ENCODE measurements around the gene DENND2C. TPM values are rescaled to one million over a fixed set of nuclear protein-coding genes. Genes with fewer than 3 reads are reported as not detected.

DENND2C gene
- total RNA-seq, 1 donor from 2014 or later: 0.73 TPM

GRCh38 chr1:114648503-114648902 lies 21.3 kb downstream of the DENND2C start:
- Histone ChIP-seq H3K4me3 (no peak overlapping the region), H3K27me3 (no peaks in the 10 kb centered on the region), H3K4me2 (no peak overlapping the region), H3K4me1 (no peaks in the 10 kb centered on the region), H4K20me1 (ENCODE audit: low read depth) (no peaks in the 10 kb centered on the region), H3K9me3 (ENCODE audit: low read depth) (no peaks in the 10 kb centered on the region), H3K9ac (no peak overlapping the region), H2AFZ (replicated peaks) (no peak overlapping the region), H3K79me2 (ENCODE audit: low read depth) (no peaks in the 10 kb centered on the region), H3K27ac (no peak overlapping the region), H3F3A (ENCODE audit: low read depth) (no peaks in the 10 kb centered on the region), H3K36me3 (no peaks in the 10 kb centered on the region)
- no peak for TF ChIP-seq CTCF (IDR thresholded peaks at IDR 0.05)
- TF ChIP-seq EZH2phosphoT487 (IDR thresholded peaks at IDR 0.05): no peak
- no peak for TF ChIP-seq EZH2 (IDR thresholded peaks at IDR 0.05)
- H3K27ac Mint-ChIP-seq: no peak overlapping the region
- no peaks in the 10 kb centered on the region for H3K27me3 Mint-ChIP-seq (ENCODE audit: insufficient read depth, low read depth)
- H3K4me1 Mint-ChIP-seq: no peaks in the 10 kb centered on the region
- DNase-seq (ENCODE audit: low spot score): no peak
- no peaks in the 10 kb centered on the region for H3K9me3 Mint-ChIP-seq
- H3K4me3 Mint-ChIP-seq: no peak overlapping the region
- no peaks in the 10 kb centered on the region for H3K36me3 Mint-ChIP-seq

- Histone ChIP-seq H3K4me2 (no peak overlapping the region), H3K4me1 (no peaks in the 10 kb centered on the region), H3K79me2 (ENCODE audit: low read depth) (no peaks in the 10 kb centered on the region), H3F3A (ENCODE audit: low read depth) (no peaks in the 10 kb centered on the region), H3K27me3 (no peaks in the 10 kb centered on the region), H3K27ac (no peak overlapping the region), H3K9ac (no peak overlapping the region), H3K4me3 (no peak overlapping the region), H3K36me3 (no peaks in the 10 kb centered on the region), H4K20me1 (ENCODE audit: low read depth) (no peaks in the 10 kb centered on the region), H2AFZ (replicated peaks) (no peak overlapping the region), H3K9me3 (ENCODE audit: low read depth) (no peaks in the 10 kb centered on the region)
- H3K9me3 Mint-ChIP-seq: no peaks in the 10 kb centered on the region
- TF ChIP-seq CTCF (IDR thresholded peaks at IDR 0.05) (no peak), EZH2phosphoT487 (IDR thresholded peaks at IDR 0.05) (no peak), EZH2 (IDR thresholded peaks at IDR 0.05) (no peak)
- no peak for DNase-seq (ENCODE audit: low spot score)
- no peak overlapping the region for H3K4me3 Mint-ChIP-seq
- no peaks in the 10 kb centered on the region for H3K27me3 Mint-ChIP-seq (ENCODE audit: insufficient read depth, low read depth)
- no peak overlapping the region for H3K27ac Mint-ChIP-seq
- H3K36me3 Mint-ChIP-seq: no peaks in the 10 kb centered on the region
- H3K4me1 Mint-ChIP-seq: no peaks in the 10 kb centered on the region
Measured at GRCh38 chr1:114641377-114641776, 28.5 kb downstream of the DENND2C start.

- H3K4me1 Mint-ChIP-seq: no peaks in the 10 kb centered on the region
- H3K4me3 ChIP-seq: no peak overlapping the region
- H4K20me1 ChIP-seq (ENCODE audit: low read depth): no peaks in the 10 kb centered on the region
- no peak overlapping the region for H2AFZ ChIP-seq (replicated peaks)
- H3K4me1 ChIP-seq: no peaks in the 10 kb centered on the region
- H3K9ac ChIP-seq: no peak overlapping the region
- H3K36me3 Mint-ChIP-seq: no peaks in the 10 kb centered on the region
- DNase-seq (ENCODE audit: low spot score): no peak
- no peaks in the 10 kb centered on the region for H3K79me2 ChIP-seq (ENCODE audit: low read depth)
- H3K9me3 Mint-ChIP-seq: no peaks in the 10 kb centered on the region
- H3K4me3 Mint-ChIP-seq: no peak overlapping the region
- H3K9me3 ChIP-seq (ENCODE audit: low read depth): no peaks in the 10 kb centered on the region
- H3K4me2 ChIP-seq: no peak overlapping the region
- H3K27ac ChIP-seq: no peak overlapping the region
- H3F3A ChIP-seq (ENCODE audit: low read depth): no peaks in the 10 kb centered on the region
- TF ChIP-seq CTCF (IDR thresholded peaks at IDR 0.05): no peak
- no peak for TF ChIP-seq EZH2phosphoT487 (IDR thresholded peaks at IDR 0.05)
- TF ChIP-seq EZH2 (IDR thresholded peaks at IDR 0.05): no peak
- H3K27me3 Mint-ChIP-seq (ENCODE audit: insufficient read depth, low read depth): no peaks in the 10 kb centered on the region
- H3K27ac Mint-ChIP-seq: no peak overlapping the region
- H3K36me3 ChIP-seq: no peaks in the 10 kb centered on the region
- no peaks in the 10 kb centered on the region for H3K27me3 ChIP-seq
Measured at GRCh38 chr1:114638910-114639309, 30.9 kb downstream of the DENND2C start.

Data from neural progenitor cell (in vitro differentiated cells).